Stimulated activated effector memory CD8-positive, alpha-beta T cell treated with anti-CD3 and anti-CD28 coated beads, Interleukin-12 subunit alpha, Interleukin-12 subunit beta, amount 100 ng/mL, for 72 hours (primary cell): ENCODE measurements around the gene ZNF736.
"Not testable (repeated sequence)": the region's sequence is repeated elsewhere in the genome, so short reads cannot be mapped to it uniquely, and the experiment has no call there.

Experiments
- ATAC-seq: fragments of 150-1000 bp; cut with Tn5 transposase; 2 replicates; pipeline ENCODE4 v1.10.0; 2021
- DNase-seq, 2 donors: peaks; one replicate each; pipeline ENCODE4 v3.0.0; 2021 to 2022; ENCODE audit warnings: low spot score in 2 of 2
- H3K27ac Mint-ChIP-seq: one replicate; pipeline ENCODE4 v1.8.0; 2022; ENCODE audit warnings: mild to moderate bottlenecking, mixed read lengths
- H3K36me3 Mint-ChIP-seq: one replicate; pipeline ENCODE4 v1.8.0; 2022; ENCODE audit warnings: mild to moderate bottlenecking, mixed read lengths
- H3K4me1 Mint-ChIP-seq: one replicate; pipeline ENCODE4 v1.8.0; 2022; ENCODE audit warnings: mixed read lengths
- H3K4me3 Mint-ChIP-seq: one replicate; pipeline ENCODE4 v1.8.0; 2022; ENCODE audit warnings: mild to moderate bottlenecking, mixed read lengths
- H3K9me3 Mint-ChIP-seq: one replicate; pipeline ENCODE4 v1.8.0; 2022; ENCODE audit warnings: mixed read lengths

The ZNF736 gene

GRCh38 chr7:64324166-64324565 lies 10.4 kb downstream of the ZNF736 start:
- H3K9me3 Mint-ChIP-seq, result peaks cover 17% of the 10 kb centered on the region
- ATAC-seq, result not testable (repeated sequence)

DNA sequence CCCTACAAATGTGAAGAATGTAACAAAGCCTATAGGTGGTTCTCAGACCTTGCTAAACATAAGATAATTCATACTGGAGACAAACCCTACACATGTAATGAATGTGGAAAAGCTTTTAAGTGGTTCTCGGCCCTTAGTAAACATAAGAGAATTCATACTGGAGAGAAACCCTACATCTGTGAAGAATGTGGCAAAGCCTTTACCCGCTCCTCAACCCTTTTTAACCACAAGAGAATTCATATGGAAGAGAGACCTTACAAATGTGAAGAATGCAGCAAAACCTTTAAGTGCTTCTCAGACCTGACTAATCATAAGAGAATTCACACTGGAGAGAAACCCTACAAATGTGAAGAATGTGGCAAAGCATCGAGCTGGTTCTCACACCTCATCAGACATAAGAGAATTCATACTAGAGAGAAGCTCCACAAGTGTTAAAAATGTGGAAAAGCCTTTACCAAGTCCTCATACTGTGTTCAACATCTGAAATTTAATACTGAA lies 35.0 kb downstream of the ZNF736 start:
- not testable (repeated sequence) for ATAC-seq, DNase-seq, H3K27ac Mint-ChIP-seq, H3K4me3 Mint-ChIP-seq, H3K4me1 Mint-ChIP-seq
- Mint-ChIP-seq H3K9me3 (peaks cover 43% of the 10 kb centered on the region), H3K36me3 (peaks cover 51% of the 10 kb centered on the region)

More at GRCh38 chr7:64324166-64324565, 10.4 kb downstream of the ZNF736 start:
- H3K27ac Mint-ChIP-seq, H3K36me3 Mint-ChIP-seq, H3K4me1 Mint-ChIP-seq, DNase-seq, H3K4me3 Mint-ChIP-seq: not testable (repeated sequence)

DNA sequence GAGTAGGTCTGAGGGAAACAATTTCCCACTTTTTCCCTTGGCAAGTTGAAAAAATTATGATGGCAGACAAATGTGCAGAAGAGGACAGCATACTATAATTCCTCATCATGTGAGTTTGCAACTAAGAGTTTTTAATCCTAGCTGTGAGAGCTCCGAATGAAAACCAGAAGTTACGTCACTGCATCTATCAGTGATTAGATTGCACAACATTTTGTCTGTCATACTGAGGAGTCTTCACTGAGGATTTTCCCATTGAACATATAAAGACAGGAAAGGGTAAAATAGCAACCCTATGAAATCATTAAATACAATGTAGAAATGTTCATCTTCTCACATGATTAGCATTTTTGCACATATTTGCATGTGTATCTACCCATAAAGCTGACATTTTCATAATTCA lies 45.8 kb downstream of the ZNF736 start:
- peaks cover 34% of the 10 kb centered on the region for H3K9me3 Mint-ChIP-seq
- no peak overlapping the region for H3K4me3 Mint-ChIP-seq
- ATAC-seq, result no peak
- H3K36me3 Mint-ChIP-seq, result no peaks in the 10 kb centered on the region
- no peak for DNase-seq
- H3K27ac Mint-ChIP-seq, result no peak overlapping the region
- no peaks in the 10 kb centered on the region for H3K4me1 Mint-ChIP-seq

GRCh38 chr7:64371116-64371515 lies 57.4 kb downstream of the ZNF736 start:
- DNase-seq (no peak), ATAC-seq (no peak)
- Mint-ChIP-seq H3K4me1 (no peaks in the 10 kb centered on the region), H3K36me3 (no peaks in the 10 kb centered on the region), H3K4me3 (no peak overlapping the region), H3K9me3 (peaks cover 21% of the 10 kb centered on the region), H3K27ac (no peak overlapping the region)

DNA sequence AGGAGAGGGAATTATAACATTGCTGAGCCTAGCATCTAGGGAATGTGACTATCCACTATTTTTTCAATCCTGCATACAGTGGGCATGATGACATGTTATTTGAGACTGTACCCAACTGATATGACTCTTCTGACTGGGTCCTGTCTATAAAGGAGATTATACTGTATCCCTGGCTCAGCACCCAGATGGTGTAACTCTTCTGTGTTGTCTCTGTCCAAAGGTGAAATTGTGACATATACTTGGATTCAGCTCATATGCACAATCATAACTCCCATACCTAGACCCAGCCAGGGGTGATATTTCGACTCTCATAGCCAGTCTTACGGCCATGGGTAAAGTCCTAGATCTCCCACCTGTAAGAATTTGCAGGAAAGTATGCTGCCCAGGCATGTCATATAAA lies 59.3 kb downstream of the ZNF736 start:
- Mint-ChIP-seq H3K9me3 (peaks cover 9% of the 10 kb centered on the region), H3K36me3 (no peaks in the 10 kb centered on the region), H3K27ac (no peak overlapping the region), H3K4me3 (no peak overlapping the region), H3K4me1 (no peaks in the 10 kb centered on the region)
- ATAC-seq, result no peak
- no peak for DNase-seq

- ATAC-seq, result peak; percentile 43
- no peaks in the 10 kb centered on the region for H3K4me1 Mint-ChIP-seq
- no peaks in the 10 kb centered on the region for H3K9me3 Mint-ChIP-seq
- no peak overlapping the region for H3K27ac Mint-ChIP-seq
- H3K4me3 Mint-ChIP-seq, result no peak overlapping the region
- no peak for DNase-seq
- H3K36me3 Mint-ChIP-seq, result no peaks in the 10 kb centered on the region
Observed at GRCh38 chr7:64400401-64400800, 86.6 kb downstream of the ZNF736 start.
